ENCODE measurements around the gene COX7A2.

DNA sequence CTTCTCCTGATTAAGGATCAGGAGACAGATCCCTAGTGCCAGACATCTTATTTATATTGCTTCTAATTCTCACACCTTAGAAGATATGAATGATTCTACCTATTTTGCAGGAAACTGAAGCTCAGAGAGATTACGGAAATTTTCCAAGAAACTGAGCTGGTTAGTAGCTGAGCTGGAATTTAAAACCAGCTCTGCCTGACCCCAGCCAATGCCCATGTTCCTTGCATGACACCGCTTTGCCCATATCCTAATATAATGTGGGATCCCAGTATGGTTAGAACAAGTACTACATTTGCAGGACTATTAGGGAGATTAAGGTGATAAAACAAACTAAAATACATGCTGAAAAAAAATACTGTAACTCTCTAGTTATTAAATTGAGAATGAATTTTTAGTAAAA is 39.1 kb upstream of the COX7A2 start:
- TF ChIP-seq, protein P1, sequence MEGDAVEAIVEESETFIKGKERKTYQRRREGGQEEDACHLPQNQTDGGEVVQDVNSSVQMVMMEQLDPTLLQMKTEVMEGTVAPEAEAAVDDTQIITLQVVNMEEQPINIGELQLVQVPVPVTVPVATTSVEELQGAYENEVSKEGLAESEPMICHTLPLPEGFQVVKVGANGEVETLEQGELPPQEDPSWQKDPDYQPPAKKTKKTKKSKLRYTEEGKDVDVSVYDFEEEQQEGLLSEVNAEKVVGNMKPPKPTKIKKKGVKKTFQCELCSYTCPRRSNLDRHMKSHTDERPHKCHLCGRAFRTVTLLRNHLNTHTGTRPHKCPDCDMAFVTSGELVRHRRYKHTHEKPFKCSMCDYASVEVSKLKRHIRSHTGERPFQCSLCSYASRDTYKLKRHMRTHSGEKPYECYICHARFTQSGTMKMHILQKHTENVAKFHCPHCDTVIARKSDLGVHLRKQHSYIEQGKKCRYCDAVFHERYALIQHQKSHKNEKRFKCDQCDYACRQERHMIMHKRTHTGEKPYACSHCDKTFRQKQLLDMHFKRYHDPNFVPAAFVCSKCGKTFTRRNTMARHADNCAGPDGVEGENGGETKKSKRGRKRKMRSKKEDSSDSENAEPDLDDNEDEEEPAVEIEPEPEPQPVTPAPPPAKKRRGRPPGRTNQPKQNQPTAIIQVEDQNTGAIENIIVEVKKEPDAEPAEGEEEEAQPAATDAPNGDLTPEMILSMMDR (conservative IDR thresholded peaks at IDR 0.05), result no peak
- no peak for TF ChIP-seq EZH2 (IDR thresholded peaks at IDR 0.05; ENCODE audit: low read depth)
